ENCODE measurements around the gene DEFB125. TPM values are rescaled to one million over a fixed set of nuclear protein-coding genes. Genes with fewer than 3 reads are reported as not detected.

Gene DEFB125
- total RNA-seq, 1 donor from 2014 or later, result not detected

Other genes with a start within 250 kb of the DEFB125 start
- not detected for gene DEFB126, start 54.9 kb downstream of the DEFB125 start, total RNA-seq
- not detected for gene DEFB127, start 69.8 kb downstream of the DEFB125 start, total RNA-seq
- not detected for gene DEFB128, start 102.0 kb downstream of the DEFB125 start, total RNA-seq
- not detected for gene DEFB129, start 139.6 kb downstream of the DEFB125 start, total RNA-seq
- gene DEFB132, start 170.1 kb downstream of the DEFB125 start, total RNA-seq, result not detected
- 6.6 TPM for gene C20orf96, start 203.1 kb downstream of the DEFB125 start, total RNA-seq
- 11.8 TPM for gene ZCCHC3, start 209.9 kb downstream of the DEFB125 start, total RNA-seq
- gene SOX12, start 237.9 kb downstream of the DEFB125 start, total RNA-seq, result 12.3 TPM